GM23248 (cell line): ENCODE results near the gene TIGD3. TPM values are rescaled to one million over a fixed set of nuclear protein-coding genes. Genes with fewer than 3 reads are reported as not detected.

ENCODE experiments used
- DNase-seq: peaks from one replicate; pipeline ENCODE4 v3.0.0-alpha.2; 2015
- H2AFZ ChIP-seq: fragments of 200-600 bp; sonication (generic); 2 replicates; pipeline ENCODE4 v1.6.1; 2016; ENCODE audit warnings: antibody characterized with exemption
- H3F3A ChIP-seq: fragments of 200-600 bp; sonication (generic); 2 replicates; pipeline ENCODE4 v1.6.1; 2016; ENCODE audit warnings: mild to moderate bottlenecking, antibody characterized with exemption, mixed run types; ENCODE audit not compliant: insufficient read depth
- H3K27ac ChIP-seq: fragments of 200-600 bp; sonication (generic); 2 replicates; pipeline ENCODE4 v1.5.1; 2016; ENCODE audit warnings: mild to moderate bottlenecking
- H3K27me3 ChIP-seq: fragments of 200-600 bp; sonication (generic); replicated peaks from 2 replicates; pipeline ENCODE4 v1.6.1; 2016; ENCODE audit warnings: mild to moderate bottlenecking; ENCODE audit not compliant: insufficient read depth
- H3K36me3 ChIP-seq: fragments of 200-600 bp; sonication (generic); 2 replicates; pipeline ENCODE4 v1.6.1; 2016; ENCODE audit warnings: low read depth, mild to moderate bottlenecking
- H3K4me1 ChIP-seq: fragments of 200-600 bp; sonication (generic); 2 replicates; pipeline ENCODE4 v1.6.1; 2016; ENCODE audit warnings: mild to moderate bottlenecking; ENCODE audit not compliant: insufficient read depth
- H3K4me2 ChIP-seq: fragments of 200-600 bp; sonication (generic); one replicate; pipeline ENCODE4 v1.6.1; 2016; ENCODE audit warnings: mild to moderate bottlenecking; ENCODE audit not compliant: unreplicated experiment
- H3K4me3 ChIP-seq: fragments of 200-600 bp; sonication (generic); 2 replicates; pipeline ENCODE4 v1.5.1; 2016; ENCODE audit warnings: mild to moderate bottlenecking
- H3K79me2 ChIP-seq: fragments of 200-600 bp; sonication (generic); 2 replicates; pipeline ENCODE4 v1.6.1; 2016; ENCODE audit warnings: mild to moderate bottlenecking; ENCODE audit not compliant: insufficient read depth
- H3K9ac ChIP-seq: fragments of 200-600 bp; sonication (generic); 2 replicates; pipeline ENCODE4 v1.6.1; 2016; ENCODE audit warnings: mild to moderate bottlenecking
- H3K9me2 ChIP-seq: fragments of 200-600 bp; sonication (generic); 2 replicates; pipeline ENCODE4 v1.6.1; 2016; ENCODE audit warnings: mixed run types, mild to moderate bottlenecking, moderate library complexity; ENCODE audit not compliant: insufficient read depth
- H3K9me3 ChIP-seq: fragments of 200-600 bp; sonication (generic); one replicate; pipeline ENCODE4 v1.6.1; 2017; ENCODE audit warnings: low read depth
- H4K20me1 ChIP-seq: fragments of 200-600 bp; sonication (generic); 2 replicates; pipeline ENCODE4 v1.6.0; 2016; ENCODE audit not compliant: insufficient read depth
- EZH2 ChIP-seq: fragments of 200-600 bp; sonication (generic); IDR thresholded peaks from 2 replicates; pipeline ENCODE4 v1.6.1; 2018; ENCODE audit warnings: antibody characterized with exemption, mild to moderate bottlenecking; ENCODE audit not compliant: insufficient read depth, poor library complexity, severe bottlenecking
- EZH2phosphoT487 ChIP-seq: fragments of 200-600 bp; sonication (generic); IDR thresholded peaks from 2 replicates; pipeline ENCODE4 v1.6.1; 2018; ENCODE audit warnings: antibody characterized with exemption, moderate library complexity, mild to moderate bottlenecking, low read depth; ENCODE audit not compliant: insufficient read depth
- WGBS, 2 experiments: methylation state at CpG; one replicate each; pipeline ENCODE4 v1.1.6; 2015 to 2017; ENCODE audit warnings: low lambda C conversion rate in 2 of 2, low coverage in 1 of 2; ENCODE audit errors: missing lambda C conversion rate in 2 of 2; 5-methylcytosine and 5-hydroxymethylcytosine counted together
- in situ Hi-C: fragments of 300-500 bp; cut with MboI; formaldehyde crosslinking; loops from 2 replicates; pipeline ENCODE4 v1.15.0; 2020
- polyA plus RNA-seq: library from polyadenylated mRNA; unstranded; fragments of >200 nt; fragmentation: Nextera tagmentation; extraction: Ambion mirVana; gene quantifications from 2 replicates; pipeline ENCODE4 v1.2.1, GENCODE V29; 2016
- total RNA-seq: library from RNA; depleted of rRNA; stranded (reverse); fragments of >200 nt; shearing (Covaris generic); gene quantifications from 2 replicates; pipeline ENCODE4 v1.2.3, GENCODE V29; 2014; rRNA removed

TIGD3 gene, protein sequence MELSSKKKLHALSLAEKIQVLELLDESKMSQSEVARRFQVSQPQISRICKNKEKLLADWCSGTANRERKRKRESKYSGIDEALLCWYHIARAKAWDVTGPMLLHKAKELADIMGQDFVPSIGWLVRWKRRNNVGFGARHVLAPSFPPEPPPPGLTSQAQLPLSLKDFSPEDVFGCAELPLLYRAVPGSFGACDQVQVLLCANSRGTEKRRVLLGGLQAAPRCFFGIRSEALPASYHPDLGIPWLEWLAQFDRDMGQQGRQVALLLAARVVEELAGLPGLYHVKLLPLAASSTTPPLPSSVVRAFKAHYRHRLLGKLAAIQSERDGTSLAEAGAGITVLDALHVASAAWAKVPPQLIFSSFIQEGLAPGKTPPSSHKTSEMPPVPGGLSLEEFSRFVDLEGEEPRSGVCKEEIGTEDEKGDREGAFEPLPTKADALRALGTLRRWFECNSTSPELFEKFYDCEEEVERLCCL
- total RNA-seq, result not detected in 2 replicates
- polyA plus RNA-seq, result not detected in 2 replicates

DNA sequence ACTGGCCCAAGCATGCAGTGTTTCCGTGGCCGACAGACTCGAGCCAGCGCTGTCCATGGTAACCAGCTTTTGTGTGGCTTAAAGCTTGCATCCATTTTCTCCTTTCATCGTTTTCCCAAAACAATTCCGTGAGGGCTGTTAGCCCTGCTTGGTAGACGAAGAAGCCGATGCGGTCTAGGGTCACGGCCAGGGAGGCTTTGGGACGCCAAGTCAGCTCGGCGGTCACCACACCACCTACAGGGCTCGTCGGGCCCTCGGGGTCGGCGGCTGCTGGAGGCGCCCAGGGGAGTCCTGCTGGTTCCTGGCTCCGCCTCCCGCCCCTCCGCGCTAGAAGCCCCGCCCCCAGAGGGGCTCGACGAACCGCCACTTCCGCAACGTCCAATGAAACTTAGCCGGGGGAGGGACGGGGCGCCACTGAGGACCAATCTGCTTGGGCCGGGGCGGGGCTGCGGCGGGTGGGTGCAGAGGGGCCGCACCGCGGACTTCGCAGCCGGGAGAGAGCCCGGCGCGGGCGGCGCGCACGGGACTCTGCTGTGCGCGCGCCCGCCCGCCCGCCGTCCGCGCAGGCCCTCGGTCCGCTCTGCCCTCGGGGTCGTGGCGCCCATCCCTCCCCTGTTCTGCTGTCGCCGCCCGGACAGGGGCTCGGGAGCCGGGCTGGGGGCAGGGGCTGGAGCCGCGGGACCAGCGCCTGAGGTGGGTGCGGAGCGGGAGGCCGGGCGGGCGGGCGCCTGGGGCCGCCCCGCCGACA, at the start of gene TIGD3:
Gene TIGD3, plus strand, starts transcription at position 487 of the 748 bp plus-strand sequence. CDS start 1,058 bp downstream, outside the sequence.
- Histone ChIP-seq H3K27ac (peak within 1 kb of the TSS; percentile 20), H4K20me1 (no peaks in the 10 kb centered on the region), H3K36me3 (peaks cover 15% of the 10 kb centered on the region; the same call in 1 of the 2 replicates), H3F3A (peaks cover 34% of the 10 kb centered on the region), H3K27me3 (no peaks in the 10 kb centered on the region), H3K9ac (peak within 1 kb of the TSS; percentile 37), H3K9me2 (no peaks in the 10 kb centered on the region), H2AFZ (peak within 1 kb of the TSS; percentile 88), H3K4me2 (peak within 1 kb of the TSS; percentile 98), H3K4me1 (peaks cover 5% of the 10 kb centered on the region; the same call in 1 of the 2 replicates), H3K9me3 (no peaks in the 10 kb centered on the region), H3K79me2 (no peaks in the 10 kb centered on the region), H3K4me3 (peak within 1 kb of the TSS; percentile 78)
- 1% methylated on average over 31 to 63 of the region's 79 CpGs for WGBS, 2 experiments
- in situ Hi-C loops, result no loop called here
- TF ChIP-seq EZH2, result no peak
- TF ChIP-seq EZH2phosphoT487, result no peak
- peak; percentile 98 for DNase-seq

DNA sequence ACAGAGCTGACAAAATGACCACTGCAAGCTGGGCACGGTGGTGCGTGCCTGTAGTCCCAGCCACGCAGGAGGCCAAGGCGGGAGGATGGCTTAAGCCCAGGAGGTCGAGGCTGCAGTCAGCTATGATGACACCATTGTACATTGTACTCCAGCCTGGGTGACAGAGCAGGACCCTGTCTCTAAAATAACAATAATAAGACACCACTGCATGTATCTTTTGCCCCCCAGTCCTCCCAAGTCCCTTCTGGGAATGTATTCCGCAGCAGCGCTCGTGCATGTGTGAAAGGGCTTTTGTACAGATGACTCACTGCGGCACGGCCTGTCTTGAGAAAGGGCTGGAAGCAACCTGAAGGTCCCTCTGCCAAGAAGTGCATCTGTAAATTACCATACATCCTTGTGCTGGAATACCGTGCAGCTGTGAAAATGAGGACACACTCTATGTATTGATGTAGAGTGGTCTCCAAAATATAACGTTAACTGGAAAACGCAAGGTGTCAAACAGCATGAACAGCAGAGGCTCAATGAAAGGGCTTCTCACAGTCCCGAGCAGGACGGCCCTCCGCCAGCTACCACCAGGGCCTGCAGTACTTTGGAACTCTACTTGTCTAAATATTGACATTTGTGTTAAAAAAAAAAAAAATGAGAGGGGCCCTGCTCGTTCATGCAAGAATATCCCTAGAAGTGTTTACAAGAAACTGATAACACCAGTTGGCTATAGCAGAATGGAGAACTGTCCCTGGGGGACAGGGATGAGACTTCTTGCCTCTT, 48.9 kb upstream of the TIGD3 start:
- 83 to 87% methylated on average over 17 of the region's 17 CpGs for WGBS, 2 experiments
- in situ Hi-C loops, result no loop called here
- H4K20me1 ChIP-seq, result no peaks in the 10 kb centered on the region
- no peak overlapping the region for H3K4me3 ChIP-seq
- no peak overlapping the region for H3K4me2 ChIP-seq
- no peak overlapping the region for H3K9ac ChIP-seq
- H3K27ac ChIP-seq, result no peak overlapping the region
- H3K79me2 ChIP-seq, result no peaks in the 10 kb centered on the region
- TF ChIP-seq EZH2phosphoT487 (no peak), EZH2 (no peak)
- H2AFZ ChIP-seq, result no peak overlapping the region
- no peaks in the 10 kb centered on the region for H3K27me3 ChIP-seq
- H3K9me2 ChIP-seq, result no peaks in the 10 kb centered on the region
- no peaks in the 10 kb centered on the region for H3K36me3 ChIP-seq
- DNase-seq, result no peak
- no peaks in the 10 kb centered on the region for H3K9me3 ChIP-seq
- no peaks in the 10 kb centered on the region for H3K4me1 ChIP-seq
- H3F3A ChIP-seq, result peaks cover 7% of the 10 kb centered on the region; the same call in 1 of the 2 replicates

DNA sequence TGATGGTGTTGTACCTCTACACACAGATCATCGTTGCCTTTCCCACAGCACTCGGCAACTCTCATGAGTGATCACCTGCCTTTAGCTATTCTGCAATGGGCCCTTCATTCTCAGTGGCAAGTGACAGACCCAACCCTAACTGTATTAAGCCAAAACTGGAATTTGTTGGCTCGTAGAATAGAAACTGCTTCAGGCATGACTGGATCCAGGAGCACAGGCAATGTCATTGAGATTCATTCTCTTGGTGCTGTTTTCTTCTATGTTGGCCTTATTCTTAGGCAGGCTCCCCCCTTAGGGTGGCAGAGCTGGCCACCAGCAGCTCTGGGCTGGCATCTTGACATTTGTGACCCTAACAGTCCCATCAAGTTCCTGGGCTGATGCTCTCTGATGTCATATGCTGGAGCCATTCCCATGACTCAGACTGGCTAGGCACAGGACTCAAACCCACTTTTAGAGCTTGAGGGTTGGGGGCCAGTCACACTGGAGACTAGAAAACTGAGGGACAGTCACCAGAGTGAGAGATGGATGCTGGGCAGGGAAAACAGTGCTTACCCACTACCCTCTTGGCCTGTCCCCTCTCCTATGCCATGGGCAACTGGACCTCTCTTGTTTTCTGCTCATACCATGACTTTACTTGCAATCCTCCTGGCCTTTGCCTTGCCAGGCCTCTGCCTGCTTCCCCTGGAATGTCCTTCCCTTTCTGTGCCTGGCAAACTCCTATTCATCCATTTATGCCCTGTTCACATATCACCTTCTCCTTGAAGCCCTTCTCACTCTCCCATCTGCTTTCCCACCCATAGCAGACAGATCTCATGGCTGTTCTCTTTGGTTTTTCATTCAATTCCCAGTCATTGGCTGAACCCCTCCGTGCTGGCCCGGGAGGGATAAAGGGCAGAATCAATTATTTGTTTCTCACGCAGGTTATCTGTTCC, 47.0 kb upstream of the TIGD3 start:
- H3K9ac ChIP-seq, result no peak overlapping the region
- H3K4me2 ChIP-seq, result no peak overlapping the region
- WGBS, 2 experiments, result 91 to 93% methylated on average over 6 of the region's 6 CpGs
- H3F3A ChIP-seq, result peaks cover 7% of the 10 kb centered on the region; the same call in 1 of the 2 replicates
- no peaks in the 10 kb centered on the region for H4K20me1 ChIP-seq
- no peaks in the 10 kb centered on the region for H3K9me2 ChIP-seq
- H3K27me3 ChIP-seq, result no peaks in the 10 kb centered on the region
- no peak overlapping the region for H2AFZ ChIP-seq
- no peak overlapping the region for H3K4me3 ChIP-seq
- no peaks in the 10 kb centered on the region for H3K4me1 ChIP-seq
- H3K79me2 ChIP-seq, result 0 out of 2 replicates have a peak, but pooled peaks cover under 1% of the 10 kb centered on the region
- H3K36me3 ChIP-seq, result no peaks in the 10 kb centered on the region
- no peak overlapping the region for H3K27ac ChIP-seq
- TF ChIP-seq EZH2, result no peak
- no peak for TF ChIP-seq EZH2phosphoT487
- H3K9me3 ChIP-seq, result no peaks in the 10 kb centered on the region
- DNase-seq, result peak; percentile 35
- in situ Hi-C loops, result no loop called here
